Endometrial microvascular endothelial cells (primary cell): ENCODE results near the gene PDE6B. TPM values are rescaled to one million over a fixed set of nuclear protein-coding genes. Genes with fewer than 3 reads are reported as not detected.
"Not testable (repeated sequence)": the region's sequence is repeated elsewhere in the genome, so short reads cannot be mapped to it uniquely, and the experiment has no call there.

Source experiments
- in situ Hi-C: cut with HindIII; loops from 2 replicates; pipeline ENCODE4 v1.10.0; 2017; ENCODE audit warnings: low sequenced_read_pairs, low pct_unique_long_range_greater_than_20kb; ENCODE audit errors: inconsistent ontology term
- total RNA-seq: library from RNA; depleted of rRNA; stranded (reverse); fragments of >200 nt; gene quantifications from one replicate; pipeline ENCODE4 v1.2.3, GENCODE V29; 2015; ENCODE audit errors: inconsistent ontology term

The PDE6B gene
- total RNA-seq, 1 donor from 2014 or later: not detected

DNA sequence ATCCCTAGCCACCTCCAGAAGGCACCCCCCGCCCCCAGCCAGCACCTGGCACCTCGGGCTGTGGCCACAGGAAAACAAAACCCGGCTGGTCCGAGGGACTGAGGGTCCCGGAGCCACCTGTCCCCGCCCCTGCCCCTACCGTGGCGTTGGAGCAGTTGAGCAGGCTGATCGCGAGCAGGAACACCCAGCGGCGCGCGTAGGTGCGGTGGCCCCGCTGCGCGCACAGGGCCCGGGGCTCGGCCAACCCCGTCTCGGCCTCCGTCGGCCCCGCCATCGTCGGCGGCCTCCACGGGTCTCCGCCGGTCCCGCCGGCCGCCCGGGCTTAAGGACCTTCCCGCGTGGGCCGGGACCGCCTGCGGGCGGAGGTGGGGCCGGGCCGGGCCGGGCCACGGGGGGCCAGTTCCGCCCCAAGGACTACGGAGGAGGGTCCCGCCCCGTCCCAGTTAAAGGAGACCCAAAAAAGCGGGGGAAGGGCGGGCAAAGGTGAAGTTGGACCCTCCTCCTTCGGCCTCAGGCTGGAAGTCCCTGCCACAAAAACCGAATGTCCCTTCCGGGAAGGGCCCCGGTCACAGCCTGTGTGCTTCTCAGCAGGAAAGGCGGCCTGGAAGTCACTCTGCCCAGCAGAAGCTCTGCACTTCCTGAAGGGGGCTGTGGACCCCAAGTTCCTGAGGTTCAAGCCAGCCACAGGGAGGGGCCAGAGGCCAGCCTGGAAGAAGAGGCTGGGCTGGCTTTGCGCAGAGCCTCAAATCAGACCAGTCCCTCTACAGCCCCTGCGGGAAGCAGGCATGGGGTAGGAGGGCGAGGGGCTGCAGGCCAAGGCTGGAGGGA lies 63.7 kb downstream of the PDE6B start, which contains the start of gene SLC49A3:
Gene SLC49A3 (minus strand): TSS at position 298 of the 828 bp plus-strand sequence. CDS start 24 bp downstream, at position 274.
- in situ Hi-C loops: no loop called here

DNA sequence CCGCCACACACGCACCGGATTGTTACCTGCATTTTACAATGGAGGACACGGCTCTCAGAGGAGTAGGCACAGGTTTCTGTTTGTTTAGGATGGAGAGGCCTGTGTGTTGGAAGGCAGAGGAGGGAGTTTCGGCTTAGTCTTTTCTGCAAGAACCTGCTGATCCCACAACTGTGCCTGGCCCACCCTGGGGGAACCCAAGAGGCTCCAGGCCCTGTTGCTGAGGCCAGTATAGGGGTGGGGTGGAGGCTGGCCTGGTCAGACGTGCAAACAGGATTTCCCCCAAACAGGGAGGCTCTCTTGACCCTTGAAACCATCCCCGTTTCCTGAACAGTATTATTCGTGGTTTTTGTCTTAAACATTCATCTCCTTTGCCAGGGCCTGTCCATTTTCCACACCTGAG lies 64.3 kb downstream of the PDE6B start:
- in situ Hi-C loops: no loop called here

DNA sequence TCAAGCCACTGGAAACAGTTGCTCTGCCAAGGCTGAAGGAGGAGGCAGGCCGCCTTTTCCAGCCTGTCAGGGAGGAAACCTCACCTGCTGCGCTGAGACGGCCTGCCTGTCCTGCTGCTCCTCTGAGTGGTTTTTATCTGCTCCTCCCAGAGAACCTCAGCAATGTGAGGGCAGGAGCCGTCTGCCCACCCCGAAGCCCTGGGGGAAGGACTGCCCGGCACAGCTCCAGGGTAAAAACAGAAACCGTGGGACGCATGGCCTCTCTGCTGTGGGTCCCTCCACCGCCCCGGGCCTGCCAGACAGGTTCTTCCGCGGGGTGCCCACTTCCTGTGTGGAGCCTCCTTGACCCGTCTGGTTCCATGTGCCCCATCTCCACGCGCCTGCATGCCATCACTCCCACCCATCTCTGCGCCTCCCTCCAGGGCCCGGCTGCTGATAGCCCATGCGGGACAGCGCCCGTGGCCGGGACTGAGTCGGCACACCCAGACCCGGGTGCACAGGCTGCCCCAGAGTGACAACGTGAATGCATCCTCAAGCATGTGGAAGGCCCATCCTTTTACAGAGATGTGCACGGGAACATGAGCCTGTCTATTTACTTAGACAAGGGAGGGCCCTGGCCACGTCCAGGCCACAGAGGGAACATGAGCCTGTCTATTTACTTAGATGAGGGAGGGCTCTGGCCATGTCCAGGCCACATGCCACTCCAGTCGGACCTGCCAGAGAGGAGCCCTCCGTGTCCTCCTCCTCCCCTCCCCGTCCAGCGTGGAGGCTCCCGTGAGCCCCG lies 67.6 kb downstream of the PDE6B start:
- in situ Hi-C loops: no loop called here

DNA sequence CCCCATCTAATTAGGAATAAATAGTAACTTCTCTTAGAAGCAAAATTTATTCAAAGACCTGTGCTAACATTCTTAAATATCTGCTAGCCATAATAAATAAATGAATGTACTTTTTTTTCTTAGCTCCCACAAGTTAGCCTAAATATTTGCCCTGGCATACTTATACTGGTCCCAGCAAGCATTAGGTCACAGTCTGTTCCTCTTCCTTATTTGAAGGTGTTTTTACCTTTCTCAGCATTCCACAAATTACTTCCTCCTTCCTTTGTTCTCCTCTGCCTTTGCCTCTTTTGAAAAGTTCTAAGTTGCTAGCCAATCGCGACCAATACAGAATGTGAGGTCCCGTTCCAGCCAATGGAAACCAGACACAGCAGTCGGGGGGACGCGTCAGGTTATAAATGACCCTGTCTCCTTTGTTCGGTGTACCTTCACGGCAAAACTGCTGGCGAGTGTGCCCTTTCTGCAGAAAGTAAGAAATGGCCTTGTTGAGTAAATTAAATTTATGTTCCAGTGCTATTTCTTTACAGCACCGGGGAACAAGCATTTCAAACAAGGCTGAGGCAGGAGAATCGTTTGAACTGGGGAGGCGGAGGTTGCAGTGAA lies 69.1 kb downstream of the PDE6B start:
- in situ Hi-C loops: not testable (repeated sequence)

DNA sequence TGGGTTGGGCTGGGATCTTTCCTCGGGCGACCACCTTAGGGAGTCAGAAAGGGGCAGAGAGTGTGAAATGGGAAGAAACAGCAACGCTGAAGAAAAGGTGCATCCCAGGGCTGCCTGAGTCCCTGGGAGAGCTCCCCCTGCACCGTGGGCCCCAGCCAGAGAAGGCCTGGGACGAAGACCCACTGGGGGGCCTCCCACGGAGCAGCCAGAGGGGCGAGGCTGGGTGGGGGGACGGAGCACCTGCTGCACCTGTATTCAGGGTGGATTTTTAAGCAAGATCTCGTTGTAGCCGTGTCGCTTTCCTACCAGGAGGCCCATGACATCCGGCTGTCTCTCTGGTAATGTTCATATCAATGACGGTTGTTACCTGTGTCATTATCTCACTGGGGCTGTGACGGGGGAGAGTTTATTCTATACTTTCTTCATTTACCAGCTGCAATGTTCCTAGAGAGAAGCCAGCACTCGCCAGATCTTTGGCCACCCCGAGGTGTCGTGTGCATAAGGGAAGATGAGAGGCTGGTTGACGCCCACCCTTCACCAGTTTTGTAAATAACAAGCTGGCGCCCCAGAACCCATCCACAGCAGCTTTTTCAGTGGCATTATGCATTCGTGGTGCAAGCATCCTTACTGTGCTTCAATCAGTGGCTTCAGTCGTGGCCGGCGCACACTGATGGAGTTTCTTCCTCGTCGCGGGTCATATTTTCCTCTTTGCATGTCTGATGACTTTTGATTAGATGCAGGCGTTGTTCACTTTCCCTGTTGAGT lies 74.6 kb downstream of the PDE6B start:
- in situ Hi-C loops: no loop called here

DNA sequence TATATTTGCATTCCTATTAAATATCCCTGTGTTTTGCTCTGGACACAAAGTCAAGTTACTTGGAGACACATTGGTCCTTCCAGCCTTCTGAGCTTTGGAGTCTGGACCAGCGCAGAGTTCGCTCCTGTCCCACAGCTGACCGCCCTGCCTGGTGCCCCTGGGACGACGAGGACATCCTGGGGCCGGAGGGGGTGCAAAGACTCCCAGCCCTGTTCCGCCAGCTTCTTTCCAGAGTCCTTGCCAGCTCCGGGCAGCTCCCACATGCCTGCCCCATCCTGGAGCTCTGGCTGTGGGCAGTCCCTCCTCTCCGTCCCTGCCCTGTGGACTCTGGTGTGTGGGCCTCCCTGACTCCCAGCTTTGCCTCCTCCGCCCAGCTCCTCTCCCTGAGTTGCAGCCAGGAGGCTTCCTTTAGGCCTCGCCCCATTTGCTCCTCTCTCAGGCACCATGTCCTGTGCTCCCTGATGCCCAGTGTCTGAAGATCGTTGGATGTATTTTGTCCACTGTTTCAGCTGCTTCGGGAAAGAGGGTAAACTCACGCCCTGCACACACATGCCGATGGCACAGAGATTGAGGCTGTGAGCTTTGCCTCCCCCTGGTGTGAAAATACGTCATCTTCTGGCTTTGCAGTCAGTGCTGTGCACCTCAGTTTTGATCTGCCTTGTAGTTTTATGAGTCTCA lies 75.4 kb downstream of the PDE6B start:
- in situ Hi-C loops: no loop called here

DNA sequence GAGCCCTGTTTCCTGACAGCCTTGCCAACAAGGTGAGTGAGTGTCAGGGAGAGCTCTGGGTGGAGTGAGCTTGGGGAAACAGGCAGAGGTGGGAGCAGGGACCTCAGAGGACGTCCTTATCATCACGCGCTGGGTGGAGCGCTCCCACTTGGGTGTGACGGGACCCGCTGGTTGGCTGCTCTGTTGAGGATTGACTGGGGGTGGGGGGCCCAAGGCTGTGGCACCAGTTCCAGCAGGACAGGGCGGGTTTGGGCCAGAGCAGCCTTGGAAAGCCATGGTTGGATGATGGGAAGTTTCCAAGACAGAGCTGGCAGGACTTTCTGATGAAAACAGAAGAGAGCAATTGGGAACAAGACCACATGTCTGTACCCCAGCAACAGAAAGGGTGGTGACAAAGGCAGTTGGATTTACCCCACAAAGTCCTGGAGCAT lies 77.3 kb downstream of the PDE6B start:
- in situ Hi-C loops: no loop called here

DNA sequence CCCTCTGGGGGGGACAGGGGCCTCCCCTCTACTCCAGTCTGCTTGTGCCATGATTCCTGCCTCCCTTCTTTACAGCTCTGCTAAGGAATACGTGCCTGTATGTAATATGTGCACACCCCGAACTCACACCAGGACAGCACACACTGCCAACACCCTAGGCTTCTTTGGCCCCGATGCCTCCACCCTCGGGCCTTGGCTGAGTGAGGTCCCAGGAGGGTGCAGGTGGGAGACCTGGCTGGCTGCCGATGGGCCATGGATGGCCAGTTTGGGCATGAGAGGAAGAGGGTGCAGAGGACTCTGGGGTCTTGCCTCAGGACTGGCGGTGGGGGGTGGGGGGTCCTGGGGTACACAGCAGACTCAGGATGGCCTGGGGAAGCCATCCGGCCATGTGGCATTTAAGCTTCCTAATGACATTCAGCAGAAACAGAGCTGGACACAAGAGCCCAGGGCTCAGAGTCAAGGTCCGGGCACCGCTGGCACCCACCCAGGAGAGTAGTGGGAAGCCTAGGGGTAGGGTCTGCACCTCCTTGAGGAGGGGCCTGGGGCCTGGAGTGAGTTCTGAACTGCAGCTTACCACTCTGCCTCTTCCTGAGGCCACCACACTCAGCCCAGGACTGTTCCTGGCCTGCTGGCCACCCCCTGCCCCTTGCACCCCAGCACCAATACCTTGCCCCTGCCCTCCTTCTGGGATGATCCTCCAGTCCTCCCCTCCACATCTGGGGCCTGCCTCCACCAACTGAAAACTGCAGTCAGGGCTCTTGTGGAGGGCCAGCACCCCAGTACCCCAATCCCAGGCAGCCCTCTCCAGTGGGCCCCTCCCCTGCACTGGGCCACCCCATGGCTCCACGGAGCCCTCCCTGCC lies 78.2 kb downstream of the PDE6B start:
- in situ Hi-C loops: no loop called here

DNA sequence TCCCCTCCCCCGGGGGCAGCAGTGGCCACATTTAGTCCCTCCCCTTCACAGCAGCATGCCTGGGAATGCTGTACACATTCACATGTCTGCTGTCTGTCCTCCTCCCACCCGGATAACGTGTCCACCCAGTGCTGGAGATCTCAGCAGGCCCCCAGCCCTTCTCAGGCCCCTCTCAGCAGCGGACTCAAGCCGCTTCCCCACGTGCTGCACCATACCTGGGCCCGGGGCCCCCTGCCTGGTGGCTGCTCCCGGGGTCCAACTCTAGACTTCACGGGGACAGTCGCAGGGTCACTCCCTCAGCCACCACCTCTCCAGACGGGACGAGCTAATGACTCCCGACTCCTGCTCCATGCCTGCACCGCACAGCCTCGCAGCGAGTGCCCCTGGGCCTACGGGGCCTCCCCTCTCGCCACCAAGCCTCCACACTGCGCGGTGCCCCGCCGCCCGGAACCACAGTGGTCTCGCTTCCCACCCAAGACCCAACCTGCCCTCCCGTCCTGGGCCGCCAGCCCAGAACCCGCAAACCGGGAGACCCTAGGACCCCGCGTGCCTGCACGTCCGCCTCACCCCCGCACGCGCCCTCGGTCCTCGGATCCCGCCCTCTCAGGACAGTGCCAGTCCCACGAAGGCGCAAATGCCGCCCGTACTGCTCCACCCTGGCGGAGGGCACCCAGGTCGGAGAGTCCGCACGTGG lies 79.0 kb downstream of the PDE6B start:
- in situ Hi-C loops: no loop called here

DNA sequence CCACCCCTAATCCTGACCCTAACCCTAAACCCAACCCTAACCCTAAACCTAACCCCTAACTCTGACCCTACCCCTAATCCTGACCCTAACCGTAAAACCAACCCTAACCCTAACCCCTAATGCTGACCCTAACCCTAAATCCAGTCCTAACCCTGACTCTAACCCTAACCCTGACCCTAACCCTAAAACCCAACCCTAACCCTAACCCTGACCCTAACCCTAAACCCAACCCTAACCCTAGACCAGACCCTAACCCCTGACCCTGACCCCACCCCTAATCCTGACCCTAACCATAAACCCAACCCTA lies 79.6 kb downstream of the PDE6B start:
- in situ Hi-C loops: no loop called here

DNA sequence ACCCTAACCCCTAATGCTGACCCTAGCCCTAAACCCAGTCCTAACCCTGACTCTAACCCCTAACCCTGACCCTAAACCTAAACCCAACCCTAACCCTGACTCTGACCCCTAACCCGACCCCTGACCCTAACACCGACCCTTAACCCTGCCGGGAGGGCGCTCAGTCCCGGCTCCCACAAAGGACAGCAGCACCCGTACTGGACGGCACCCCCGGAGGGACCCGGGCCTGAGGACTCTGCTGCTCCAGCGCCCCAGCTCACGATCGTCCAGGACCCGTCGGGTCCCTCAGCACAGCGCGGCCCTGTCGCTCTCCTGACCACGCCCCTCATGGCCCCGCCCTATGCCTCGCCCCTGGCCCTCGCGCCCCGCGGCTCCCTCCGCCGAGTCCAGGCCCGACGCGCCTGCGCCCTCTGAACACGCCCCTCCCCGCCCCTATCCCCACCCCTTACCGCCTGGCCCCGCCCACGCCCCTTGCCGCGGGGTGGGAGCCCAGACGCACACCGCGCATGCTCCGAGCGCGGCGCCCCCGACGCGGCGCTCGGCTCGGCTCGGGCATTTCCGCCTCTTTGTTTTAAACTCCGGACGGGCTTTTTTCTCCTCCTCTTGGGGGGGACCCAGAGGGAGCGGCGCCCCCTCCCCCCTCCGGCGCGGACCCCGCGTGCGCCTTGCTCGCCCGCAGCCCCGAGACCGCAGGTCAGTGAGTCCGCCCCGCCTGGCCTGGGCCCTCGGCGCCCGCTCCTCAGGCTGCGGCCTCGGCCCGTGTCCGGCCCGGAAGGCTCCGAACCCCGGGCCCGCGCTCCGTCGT lies 80.1 kb downstream of the PDE6B start, which contains the start of gene PCGF3:
Gene PCGF3 (plus strand): TSS at position 555 of the 805 bp plus-strand sequence. CDS start 27,849 bp downstream, outside the sequence.
- in situ Hi-C loops: no loop called here

DNA sequence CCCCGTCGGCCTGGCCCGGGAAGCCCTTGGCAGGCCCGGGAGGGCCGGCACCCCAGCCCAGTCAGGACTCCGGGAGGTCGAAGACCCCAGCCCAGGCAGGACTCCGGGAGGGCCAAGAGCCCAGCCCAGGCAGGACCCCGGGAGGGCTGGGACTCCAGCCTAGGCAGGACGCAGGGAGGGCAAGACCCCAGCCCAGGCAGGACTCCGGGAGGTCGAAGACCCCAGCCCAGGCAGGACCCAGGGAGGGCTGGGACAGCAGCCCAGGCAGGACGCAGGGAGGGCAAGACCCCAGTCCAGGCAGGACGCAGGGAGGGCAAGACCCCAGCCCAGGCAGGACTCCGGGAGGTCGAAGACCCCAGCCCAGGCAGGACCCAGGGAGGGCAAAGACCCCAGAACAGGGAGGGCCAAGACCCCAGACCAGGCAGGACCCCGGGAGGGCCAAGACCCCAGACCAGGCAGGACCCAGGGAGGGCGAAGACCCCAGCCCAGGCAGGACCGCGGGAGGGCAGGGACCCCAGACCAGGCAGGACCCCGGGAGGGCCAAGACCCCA lies 80.8 kb downstream of the PDE6B start:
- in situ Hi-C loops: not testable (repeated sequence)

DNA sequence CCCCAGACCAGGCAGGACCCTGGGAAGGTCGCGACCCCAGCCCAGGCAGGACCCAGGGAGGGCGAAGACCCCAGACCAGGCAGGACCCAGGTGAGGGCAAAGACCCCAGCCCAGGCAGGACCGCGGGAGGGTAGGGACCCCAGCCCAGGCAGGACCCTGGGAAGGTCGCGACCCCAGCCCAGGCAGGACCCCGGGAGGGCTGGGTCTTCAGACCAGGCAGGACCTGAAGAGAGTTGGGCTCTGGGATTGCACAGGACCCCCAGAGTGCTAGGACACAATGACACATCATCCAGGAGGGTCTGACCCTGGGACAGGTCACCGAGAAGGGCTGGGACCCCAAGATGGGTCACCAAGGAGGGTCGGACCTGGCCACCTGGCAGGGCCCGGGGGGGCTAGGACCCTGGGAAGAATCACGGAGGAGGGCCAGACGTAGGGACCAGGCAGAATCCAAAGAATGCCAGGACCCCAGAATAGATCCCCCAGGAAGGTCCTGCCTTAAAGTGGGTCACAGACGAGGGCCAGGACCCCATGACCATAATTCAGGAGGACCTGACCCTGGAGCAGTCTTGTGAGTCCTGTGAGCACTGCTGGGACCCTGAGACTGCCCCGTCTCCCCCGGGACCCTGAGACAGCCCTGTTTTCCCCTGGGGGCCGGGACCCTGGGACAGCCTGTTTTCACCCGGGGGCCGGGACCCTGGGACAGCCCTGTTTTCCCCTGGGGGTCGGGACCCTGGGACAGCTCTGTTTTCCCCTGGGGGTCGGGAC lies 81.6 kb downstream of the PDE6B start:
- in situ Hi-C loops: no loop called here

DNA sequence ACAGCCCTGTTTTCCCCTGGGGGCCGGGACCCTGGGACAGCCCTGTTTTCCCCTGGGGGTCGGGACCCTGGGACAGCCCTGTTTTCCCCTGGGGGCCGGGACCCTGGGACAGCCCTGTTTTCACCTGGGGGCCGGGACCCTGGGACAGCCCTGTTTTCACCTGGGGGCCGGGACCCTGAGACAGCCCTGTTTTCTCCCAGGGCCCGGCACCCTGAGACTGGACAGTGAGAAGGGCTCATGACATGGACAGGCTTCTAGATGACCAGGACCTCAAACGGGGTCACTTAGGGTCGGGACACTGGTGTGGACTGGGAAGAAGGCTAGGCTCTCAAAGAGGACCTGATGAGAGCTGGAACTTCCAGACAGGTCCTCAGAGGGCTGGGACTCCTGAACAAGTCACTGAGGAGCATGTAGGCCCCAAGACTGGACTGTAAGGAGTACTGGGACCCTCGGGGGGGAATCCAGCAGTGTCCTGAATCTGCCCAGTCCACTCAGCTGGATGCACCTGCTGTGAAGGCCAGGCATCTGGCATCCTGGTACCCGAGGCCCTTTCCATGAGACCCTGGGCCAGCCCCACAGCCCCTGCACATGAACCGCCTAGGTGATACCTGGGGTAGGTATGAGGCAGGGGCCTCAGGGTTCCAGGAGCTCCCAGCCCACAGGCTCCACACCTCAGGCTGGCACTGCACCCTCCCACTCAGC lies 82.7 kb downstream of the PDE6B start:
- in situ Hi-C loops: no loop called here

DNA sequence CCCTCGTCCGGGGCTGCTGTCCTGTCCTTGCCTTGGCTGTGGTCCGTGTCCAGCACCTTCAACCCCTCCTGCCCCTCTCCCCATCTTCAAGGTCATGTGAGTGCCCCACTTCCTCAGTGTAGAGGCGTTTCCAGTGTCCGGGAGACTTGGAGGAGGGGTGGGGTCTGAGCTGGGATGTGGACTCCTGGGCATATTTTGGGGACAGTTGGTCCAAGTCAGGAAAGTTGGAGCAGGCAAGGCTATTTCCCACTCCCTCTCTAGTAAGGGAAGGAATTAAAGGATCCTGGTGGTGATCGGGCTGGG lies 83.2 kb downstream of the PDE6B start:
- in situ Hi-C loops: no loop called here
